HT-29 (cell line): Measurements from ENCODE around the gene DNAJA3. TPM values are rescaled to one million over a fixed set of nuclear protein-coding genes. Genes with fewer than 3 reads are reported as not detected.
A peak's percentile ranks its signal among the peaks of the same experiment; 100 is the strongest.

Experiments
- DNase-seq: peaks from one replicate; pipeline ENCODE4 v3.0.0-alpha.2; 2015; ENCODE audit warnings: low spot score
- total RNA-seq: library from RNA; depleted of rRNA; stranded (reverse); fragments of >200 nt; shearing (Covaris generic); gene quantifications from 2 replicates; pipeline ENCODE4 v1.2.3, GENCODE V29; 2014

The DNAJA3 gene
- total RNA-seq, 1 experiment from 2014 or later: 82.4 TPM

DNA sequence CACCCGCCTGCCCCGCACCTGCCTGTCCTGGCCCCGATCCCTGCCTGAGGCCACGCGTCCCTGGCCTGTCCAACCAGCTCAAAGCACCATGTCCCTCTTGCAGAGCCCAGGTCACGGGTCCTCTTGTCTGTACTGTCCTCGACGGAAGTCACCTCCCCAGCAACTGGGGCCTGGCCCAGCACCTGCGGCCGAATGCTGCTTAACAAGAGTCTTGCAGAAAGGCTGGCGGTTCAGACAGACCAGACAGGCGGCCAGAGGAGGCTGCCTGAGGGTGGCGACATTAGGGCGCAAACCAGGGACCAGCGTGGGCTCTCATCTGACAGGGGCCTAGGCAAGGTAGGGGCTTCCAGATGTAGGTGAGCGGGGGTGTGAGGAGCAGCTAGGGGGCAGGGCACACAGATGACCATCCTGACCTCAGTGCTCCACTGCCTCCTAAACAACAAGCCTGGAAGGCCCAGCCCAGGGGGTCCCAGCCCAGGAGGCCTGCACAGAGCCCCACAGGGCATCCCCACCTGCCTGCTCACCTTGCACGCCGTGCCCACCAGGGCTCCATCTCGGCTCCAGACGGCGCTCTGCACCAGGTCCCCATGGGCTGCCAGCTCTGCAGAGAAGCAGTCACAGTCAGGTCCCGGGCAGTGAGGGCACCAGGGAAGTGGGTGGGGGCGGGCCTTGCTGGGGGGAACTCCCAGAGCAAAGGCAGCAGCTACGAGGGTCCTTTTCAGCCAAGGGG, 20.5 kb upstream of the DNAJA3 start:
- DNase-seq: no peak

DNA sequence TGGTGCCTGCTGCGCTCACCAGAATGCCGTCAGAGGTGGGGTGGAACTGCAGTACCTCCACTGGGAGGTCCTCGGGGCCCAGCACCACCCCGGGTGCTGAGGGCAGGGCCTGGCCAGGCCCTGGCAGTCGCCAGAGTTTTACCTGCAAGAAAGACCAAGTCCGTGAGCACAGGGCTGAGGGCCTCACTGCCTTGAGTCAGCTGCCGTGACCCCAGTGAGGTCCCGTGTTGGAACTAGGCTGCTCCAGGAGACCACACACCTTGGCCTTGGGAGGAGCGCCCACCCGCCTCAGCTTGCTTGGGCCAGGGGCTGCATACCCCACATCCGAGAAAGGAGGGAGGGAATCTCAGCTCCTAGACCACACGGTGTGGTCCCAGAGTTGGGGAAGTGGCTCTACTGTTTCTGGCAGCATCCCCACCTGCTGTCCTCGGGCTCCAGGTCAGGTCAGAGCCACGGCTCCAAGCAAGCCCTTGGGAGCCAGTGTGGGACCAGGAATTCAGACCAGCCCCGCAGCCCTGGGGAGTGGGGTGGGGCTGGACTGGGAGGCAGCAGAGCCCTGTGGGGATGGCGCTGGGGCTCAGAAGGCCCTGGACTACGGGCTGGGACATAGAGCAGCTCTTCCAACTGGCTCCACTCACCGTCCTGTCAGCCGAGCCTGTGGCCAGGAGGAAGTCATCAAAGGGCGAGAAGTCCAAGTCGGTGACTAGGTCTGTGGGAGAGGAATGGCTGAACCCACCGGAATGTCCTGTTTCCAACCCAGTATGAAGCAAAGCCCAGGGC, 17.9 kb upstream of the DNAJA3 start:
- no peak for DNase-seq

DNA sequence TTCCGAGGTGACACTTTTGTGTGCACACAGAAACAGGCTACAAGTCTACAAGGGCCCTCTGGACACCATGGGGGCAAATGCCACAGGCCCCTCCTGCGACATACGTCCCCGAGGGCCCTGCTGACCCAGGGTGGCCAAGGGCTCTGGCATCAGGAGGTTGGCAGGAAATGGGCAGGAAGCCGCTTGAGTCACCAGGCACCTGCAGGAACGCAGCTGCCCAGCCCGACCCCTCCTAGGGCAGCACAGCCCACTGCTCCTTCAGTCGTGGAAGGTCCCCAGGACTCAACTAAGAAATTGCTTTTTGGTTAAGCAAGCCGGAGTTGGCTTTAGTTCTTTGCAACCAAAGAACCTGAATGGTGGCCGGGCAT, 17.4 kb upstream of the DNAJA3 start:
- no peak for DNase-seq

DNA sequence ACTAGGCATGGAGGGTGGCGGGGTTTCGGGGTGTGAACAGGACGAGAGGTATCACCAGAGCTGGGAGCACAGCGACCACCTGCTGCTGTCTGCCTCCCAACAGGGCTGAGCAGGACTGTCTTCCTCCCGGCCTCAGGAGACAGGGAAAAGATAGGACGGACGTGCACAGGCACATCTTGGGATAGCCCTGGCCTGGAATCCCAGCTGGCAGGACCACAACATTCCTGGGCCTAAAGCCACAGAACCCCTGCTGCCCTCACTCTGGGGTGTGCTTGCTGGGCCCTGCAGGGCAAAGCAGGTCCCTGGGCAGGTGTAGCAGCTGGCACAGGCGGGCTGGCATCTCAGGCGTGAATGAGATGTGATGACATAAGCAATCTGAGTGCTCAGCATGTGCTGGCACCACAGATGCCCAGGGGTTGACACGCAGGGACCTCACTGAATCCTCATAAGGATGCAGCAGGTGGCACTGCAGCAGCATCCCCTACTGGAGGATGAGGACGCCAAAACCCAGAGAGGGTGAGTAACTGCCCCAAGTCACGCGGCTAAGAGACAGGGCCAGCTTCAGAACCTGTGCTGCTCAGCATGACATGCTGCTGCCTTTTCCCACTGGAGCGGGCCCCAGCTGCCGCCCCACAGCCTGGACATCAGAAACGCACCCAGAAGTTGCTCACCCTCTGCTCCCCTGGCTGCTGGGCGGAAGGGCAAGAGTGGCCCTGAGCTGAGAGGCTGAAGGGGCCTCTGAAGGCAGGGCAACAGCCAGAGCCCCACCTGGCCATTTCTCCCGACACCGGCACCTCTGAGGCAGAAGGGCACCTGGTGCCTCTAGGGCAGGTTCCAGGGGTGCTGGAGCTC, 16.4 kb upstream of the DNAJA3 start:
- DNase-seq: no peak

DNA sequence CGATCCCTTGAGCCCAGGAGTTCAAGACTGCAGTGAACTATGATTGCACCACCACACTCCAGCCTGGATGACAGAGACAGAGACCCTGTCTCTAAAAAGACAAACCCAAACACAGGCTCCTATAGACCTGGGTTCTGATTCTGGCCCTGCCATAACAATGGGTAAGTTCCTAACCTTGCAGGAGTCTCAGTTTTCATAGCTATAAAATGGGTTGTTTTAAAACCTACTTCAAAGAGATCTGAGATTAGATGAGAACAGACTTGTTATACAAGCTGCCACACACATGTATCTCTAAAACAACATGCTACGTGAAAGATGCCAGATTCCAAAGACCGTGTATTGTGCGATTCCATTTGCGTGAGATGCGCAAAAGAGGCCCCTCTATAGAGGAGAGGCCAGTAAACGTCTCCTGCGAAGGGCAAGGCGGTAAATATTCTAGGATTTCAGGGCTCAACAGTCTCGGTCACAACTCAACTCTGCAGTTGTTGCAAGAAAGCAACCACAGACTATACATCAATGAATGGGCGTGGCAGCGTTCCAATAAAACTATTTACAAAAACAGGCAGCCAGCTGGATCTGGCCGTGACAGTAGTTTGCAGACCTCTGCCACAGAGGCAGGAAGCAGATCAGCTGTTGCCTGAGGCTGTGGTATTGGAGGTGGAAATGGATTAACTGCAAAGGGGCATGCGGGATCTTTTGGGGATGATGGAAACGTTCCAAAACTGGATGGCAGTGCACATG, 15.2 kb upstream of the DNAJA3 start:
- no peak for DNase-seq

DNA sequence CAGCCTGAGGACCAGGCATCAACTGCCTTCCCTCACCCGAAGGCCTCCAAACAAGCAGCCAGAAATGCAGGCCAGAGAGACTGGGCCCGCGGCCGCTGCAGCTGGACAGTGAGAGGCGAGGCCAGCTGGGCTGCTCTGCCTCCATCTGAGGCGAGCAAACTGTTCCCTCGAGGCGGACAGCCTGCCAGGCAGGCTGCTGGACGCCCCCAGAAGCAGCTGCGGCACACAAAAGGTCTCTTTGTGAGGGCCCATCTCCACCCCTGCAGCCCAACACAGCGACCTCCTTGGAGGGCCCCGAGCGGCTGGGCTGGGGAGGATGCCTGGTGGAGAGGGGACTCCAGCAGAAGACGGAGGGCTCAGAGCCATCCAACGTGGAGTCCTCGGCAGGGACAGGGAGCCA, 14.0 kb upstream of the DNAJA3 start:
- no peak for DNase-seq

DNA sequence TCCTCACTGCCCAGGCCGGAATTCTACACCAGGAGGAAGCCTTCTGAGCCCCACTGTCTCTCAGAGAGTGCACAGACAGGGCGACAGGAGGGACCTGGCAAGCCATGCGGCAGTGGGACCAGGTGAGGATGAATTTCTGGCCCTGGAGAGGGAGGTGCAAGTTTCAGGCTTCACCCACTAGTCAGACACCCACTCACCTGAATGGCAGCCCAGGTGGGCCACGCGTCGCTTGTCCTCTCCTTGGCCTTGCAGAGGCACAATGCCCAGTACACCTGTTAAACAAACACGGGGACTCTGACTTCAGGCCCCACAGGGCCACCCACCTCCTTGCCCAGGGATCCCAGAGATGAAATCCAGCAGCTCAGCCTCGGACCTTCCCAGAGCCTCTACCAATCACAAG, 13.5 kb upstream of the DNAJA3 start:
- DNase-seq: no peak

DNA sequence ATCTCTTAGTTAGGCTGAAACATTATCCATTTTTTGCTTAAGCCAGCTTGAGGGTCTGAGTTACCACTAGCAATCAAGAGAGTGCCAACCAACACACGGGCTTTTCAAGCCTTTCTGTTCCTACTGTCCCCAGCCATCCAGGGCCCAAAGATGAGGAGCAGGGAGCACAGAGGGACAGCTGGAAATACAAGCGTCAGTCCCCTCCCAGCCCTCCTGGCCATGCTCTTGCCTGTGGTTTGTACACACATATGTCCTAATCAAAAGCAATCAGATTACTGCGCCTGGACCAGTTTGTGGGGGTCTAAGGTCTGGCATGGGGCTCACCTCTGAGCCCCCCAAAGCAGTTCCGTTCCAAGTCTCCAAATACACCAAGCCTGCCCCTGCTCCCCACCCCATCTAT, 12.8 kb upstream of the DNAJA3 start:
- DNase-seq: no peak

DNA sequence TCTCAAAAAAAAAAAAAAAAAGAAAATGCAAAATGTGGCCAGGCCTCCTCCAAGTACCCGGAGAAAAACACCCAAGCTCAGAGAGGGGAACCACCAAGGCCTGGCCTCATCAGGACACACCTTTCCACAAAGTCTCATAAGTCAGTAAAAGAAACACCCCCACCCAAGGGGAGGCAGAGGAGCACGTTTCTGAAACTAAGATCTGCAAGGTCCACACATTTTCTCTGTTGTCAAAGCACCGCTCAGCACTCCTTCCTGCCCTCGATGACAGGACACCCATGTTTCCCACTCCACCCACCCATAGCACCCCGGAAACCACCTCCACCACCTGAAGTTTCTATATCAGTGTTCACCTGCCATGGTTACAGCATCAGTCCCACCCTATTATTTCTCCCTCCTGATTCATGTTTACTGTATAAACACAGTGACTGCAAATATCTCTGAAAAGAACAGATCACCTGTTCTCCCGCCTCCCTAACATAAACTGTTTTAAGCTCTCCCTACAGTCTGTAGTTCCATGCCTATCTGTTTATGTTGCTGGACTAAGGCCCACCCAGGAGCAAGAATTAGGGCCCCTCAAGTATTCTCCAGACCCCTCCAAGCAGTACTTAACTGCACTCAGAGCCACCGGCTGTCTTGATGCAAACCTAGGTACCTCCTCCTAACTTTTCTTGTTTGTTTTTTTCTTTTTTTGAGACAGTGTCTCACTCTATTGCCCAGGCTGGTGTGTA, 11.3 kb upstream of the DNAJA3 start:
- peak; percentile 87 for DNase-seq

DNA sequence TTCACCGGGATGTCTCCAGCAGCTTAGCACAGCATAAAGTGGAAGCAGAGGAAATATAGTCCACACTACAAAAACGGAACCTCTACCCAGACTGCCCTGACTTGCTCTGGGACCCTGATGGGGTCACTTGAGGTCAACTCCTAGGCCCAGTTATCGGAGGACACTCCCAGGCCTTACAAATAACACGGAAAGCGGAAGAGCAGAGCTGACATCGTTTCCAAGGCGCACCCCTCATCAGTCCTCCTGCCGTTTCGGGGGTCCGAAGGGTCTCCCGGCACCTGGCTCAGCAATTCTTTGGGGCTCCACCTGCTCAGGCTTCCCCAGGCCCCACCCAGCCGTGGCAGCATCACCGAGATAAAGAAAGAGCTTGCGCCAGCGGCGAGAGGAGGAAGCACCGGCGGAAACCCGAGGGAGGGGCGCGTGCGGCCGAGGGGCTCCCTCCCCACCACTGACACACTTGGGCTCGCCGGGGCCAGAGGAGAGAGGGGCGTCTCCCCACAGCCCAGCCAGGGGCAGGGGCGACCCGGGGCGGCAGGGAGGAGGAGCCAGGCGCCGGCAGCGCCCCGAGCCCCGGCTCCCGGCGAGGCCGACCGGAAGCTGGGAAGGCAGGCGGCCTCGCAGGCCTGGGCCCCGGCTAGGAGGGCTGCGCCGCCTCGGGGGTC, 10.0 kb upstream of the DNAJA3 start:
- DNase-seq: peak; percentile 44

DNA sequence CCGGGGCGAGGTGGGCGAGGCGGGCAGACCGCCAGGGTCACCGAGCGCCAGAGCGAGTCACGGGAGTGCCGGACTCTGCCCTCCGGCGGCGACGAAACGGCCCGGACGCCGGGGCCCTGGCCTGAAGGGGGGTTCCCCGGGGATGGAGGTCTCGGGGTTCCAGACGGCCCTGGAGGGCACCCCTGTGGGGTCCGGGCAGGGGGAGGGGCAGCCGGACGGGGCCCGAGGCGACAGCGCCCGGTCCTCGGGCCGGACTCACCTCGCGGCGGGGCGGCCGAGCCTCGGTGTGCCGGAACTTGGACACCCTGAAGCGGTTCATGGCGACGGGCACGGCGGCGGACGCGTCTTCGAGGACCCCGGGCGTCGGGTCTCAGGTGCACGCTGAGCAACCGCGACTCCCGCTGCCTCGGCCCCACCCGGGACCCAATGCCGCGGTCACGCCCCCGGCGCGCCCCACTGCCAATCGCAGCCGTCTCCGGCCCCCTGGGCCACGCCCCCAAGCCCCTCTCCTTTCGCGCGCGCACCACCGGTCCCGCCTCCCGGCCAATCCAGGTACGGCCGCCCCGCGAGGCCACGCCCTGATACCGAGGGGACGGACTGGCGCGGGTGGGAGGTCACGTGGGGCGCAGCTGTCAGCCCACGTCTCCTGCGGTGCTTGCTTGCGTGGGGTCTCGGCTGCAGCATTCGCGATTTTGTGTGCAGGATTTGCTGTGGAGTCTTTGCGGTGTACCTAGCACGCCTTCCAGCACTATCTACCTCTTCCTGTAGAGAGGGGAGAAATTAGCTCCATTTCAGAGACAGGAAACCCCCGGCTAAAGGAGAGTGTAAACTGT, 9.3 kb upstream of the DNAJA3 start, which contains the start of gene CORO7:
CORO7 (minus strand) TSS at position 397 of the 833 bp plus-strand sequence; CDS start at position 319, 78 bp downstream.
- peak; percentile 91 for DNase-seq

DNA sequence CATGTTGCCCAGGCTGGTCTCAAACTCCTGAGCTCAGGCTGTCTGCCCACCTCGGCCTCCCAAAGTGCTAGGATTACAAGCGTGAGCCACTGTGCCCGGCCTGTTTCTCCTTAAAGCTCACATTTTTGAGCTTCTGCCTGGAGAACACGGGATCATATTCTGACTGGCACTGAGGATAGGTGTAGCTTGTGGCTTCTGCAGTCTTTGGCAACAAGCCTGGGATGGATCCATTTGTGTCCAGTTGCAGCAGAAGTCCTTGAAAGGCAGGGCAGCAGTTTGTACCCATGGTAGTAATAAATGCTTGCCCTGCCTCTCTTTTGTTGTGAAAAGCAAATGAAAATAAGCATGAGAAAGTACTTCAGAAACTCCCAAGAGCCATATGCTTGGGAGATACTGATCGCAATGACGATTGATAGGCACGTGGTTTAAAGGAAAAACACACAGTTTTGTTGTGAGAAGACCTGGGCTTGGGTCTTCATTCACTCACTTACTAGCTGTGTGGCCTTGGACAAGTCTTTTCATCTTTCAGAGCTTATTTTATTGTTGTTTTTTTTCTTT, 6.2 kb upstream of the DNAJA3 start:
- no peak for DNase-seq

DNA sequence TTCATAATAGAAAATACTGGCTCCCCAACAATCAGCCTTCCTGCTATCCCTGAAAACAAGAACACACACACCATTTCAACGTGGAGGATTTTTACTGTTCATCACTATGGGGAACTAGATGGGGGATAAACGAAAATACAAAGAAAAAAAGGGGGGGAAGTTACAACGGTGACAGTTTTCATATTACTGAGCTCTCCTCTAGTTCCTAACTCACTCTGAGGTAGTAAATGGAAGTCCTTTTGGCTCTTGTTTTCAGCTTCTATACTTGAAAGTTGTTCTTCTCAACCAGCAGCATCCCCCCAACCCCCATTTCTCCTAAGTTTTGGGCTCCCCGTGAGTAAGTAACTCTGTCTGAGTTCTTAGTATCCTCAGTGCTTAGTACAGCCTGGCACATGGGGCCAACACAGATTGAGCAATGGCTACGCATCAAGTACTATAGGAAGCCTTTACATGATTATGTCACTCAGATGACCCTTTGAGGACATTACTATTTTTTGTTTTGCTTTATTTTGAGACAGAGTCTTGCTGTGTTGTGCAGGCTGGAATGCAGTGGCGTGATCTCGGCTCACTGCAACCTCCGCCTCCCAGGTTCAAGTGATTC, 5.1 kb upstream of the DNAJA3 start:
- DNase-seq: no peak

DNA sequence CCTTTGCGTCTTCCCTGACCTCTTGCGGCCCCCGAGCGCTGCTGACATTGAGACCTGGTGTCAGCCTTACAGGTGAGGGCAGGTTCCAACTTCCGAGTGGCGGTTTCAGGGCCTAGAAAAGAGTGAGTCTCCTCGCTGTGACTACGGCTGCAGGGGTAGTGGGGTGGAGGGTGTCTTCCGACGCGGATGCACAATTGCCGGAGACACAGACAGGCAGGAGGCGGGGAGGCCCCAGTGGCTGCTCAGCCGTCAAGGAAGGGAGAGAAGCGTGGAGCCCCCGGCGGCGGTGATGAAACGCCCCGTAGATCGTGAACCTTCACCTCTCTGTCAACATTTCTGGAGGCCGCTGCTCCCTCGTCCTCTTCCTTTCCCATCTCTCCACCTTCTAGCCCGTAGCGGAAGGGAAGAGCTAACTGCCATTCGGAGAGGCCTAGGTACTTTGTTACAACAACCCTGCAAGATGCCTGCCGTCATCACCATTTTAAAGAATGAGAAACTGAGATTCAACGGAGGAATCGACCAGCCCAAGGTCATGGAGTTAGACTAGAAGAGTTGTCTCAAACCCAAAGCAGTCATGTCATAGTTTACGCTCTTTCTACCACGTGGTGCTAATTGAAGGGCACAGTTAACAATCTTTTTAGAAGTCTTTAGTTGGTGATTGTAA, 485 bp downstream of the DNAJA3 start:
- DNase-seq: peak; percentile 66

DNA sequence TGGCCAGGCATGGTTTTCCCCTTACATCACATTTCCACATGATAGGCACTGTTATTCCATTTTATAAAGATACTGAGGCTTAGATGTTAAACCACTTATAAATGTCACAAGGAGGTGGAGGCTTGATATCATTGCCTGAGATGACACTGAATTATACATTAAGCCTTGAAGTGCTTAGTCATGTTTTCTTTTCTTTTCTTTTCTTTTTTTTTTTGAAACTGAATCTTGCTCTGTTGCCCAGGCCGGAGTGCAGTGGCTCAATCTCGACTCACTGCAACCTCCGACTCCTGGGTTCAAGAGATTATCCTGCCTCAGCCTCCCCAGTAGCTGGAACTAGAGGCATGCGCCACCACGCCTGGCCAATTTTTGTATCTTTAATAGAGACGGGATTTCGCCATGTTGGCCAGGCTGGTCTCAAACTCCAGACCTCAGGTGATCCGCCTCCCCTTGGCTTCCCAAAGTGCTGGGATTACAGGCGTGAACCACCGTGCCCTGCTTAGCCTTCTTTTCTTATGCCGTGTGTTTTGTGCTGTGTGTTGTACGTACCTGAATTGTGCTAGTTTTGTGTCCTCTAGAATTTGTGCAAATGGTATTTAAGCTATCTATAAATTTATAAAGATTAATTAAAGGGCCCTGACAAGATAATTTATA, 1.2 kb downstream of the DNAJA3 start:
- no peak for DNase-seq

DNA sequence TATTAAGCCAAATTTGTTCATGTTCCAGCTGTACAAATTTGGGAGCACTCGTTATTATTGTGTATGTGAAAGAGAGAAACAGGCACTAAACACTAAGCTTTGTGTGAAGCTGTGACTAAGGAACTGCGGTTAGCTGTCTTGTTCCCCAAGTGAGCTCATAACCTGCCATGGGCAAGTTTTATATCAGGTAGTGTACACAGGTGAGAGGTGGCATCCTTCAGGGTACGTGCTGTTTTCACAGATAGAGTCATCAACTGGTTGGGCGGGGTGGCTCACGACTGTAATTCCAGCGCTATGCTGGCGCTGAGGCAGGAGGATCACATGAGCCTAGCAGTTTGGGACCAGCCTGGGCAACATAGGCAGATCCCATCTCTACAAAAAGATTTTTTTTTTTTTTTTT, 2.8 kb downstream of the DNAJA3 start:
- DNase-seq: no peak

DNA sequence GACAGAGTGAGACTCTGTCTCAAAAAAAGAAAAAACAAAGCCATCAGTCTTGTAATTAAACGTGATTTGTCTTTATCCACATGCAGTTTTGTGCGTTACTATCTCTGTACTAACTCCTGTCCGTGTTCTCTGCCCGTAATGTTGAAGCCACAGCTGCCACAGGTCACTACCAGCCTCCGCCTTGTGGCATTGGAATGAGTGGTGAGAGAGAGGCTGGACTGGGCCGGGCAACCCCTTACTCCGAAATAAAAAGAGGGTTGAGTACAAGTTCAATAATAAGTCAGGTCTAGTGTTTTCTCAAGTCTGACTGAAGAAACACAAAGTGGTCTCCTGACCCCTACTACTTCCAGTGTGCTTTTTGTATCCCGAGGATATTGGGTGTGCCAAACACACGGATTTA, 5.4 kb downstream of the DNAJA3 start:
- DNase-seq: no peak
